ENCODE results near the gene SPATS2. TPM values are rescaled to one million over a fixed set of nuclear protein-coding genes. Genes with fewer than 3 reads are reported as not detected.

The SPATS2 gene
- polyA plus RNA-seq, 1 of the 3 experiments (the other 2 are of a cell fraction): 72.9 TPM

- peak overlapping the region; percentile 92; the same call in 1 of the 2 replicates for H3K9ac ChIP-seq
- H3K4me1 ChIP-seq (ENCODE audit: control insufficient read depth in 1 of 2, insufficient read depth in 2 of 2, low read depth in 1 of 2, low read length in 1 of 2): peaks cover 7 to 14% of the 10 kb centered on the region in 2 experiments; a peak in 3 of 4 replicates
- POLR2A ChIA-PET: interaction anchor here (1.0 to 1.4 kb wide), 2 partner anchors 8 to 53 kb away, joined by 4 to 8 read pairs; no protein-coding TSS in a partner anchor
- no peaks in the 10 kb centered on the region for H3K27me3 ChIP-seq (ENCODE audit: insufficient read depth)
- no peak for DNase-seq
- H2AFZ ChIP-seq (ENCODE audit: low read depth): no peak overlapping the region
- peaks cover 59% of the 10 kb centered on the region for H3K79me2 ChIP-seq (ENCODE audit: insufficient read depth)
- no peaks in the 10 kb centered on the region for H3F3A ChIP-seq (replicated peaks; ENCODE audit: insufficient read depth)
- H3K36me3 ChIP-seq (replicated peaks in 1 of 2; ENCODE audit: control insufficient read depth in 1 of 2, insufficient read depth in 2 of 2, low read length in 1 of 2): peaks cover 11 to 39% of the 10 kb centered on the region in 2 experiments
- no peak overlapping the region; a peak in 1 of 4 replicates for H3K4me3 ChIP-seq (ENCODE audit: low read depth in 2 of 2, low read length in 1 of 2)
- no peaks in the 10 kb centered on the region for H4K20me1 ChIP-seq (ENCODE audit: insufficient read depth)
- H3K9me3 ChIP-seq: no peaks in the 10 kb centered on the region
- TF ChIP-seq JUND (IDR thresholded peaks at IDR 0.05) (no peak), GATA2 (CRISPR knock-in tag; IDR thresholded peaks at IDR 0.05) (no peak), EP300 (IDR thresholded peaks at IDR 0.05; ENCODE audit: borderline replicate concordance in 1 of 2, low read depth in 1 of 2, low read length in 1 of 2) (no peak), POLR2AphosphoS5 (IDR thresholded peaks at IDR 0.05; ENCODE audit: low read depth, low read length) (no peak), ZBTB33 (IDR thresholded peaks at IDR 0.05; ENCODE audit: borderline replicate concordance, low read depth) (no peak), RAD21 (IDR thresholded peaks at IDR 0.05; ENCODE audit: low read length) (no peak), NFIC (IDR thresholded peaks at IDR 0.05; ENCODE audit: borderline replicate concordance) (no peak), PBX3 (IDR thresholded peaks at IDR 0.05) (no peak), CTCF (IDR thresholded peaks at IDR 0.05) (no peak), GABPA (IDR thresholded peaks at IDR 0.05; ENCODE audit: low read depth) (no peak), TEAD4 (IDR thresholded peaks at IDR 0.05; ENCODE audit: borderline replicate concordance, insufficient read depth) (no peak), RFX5 (IDR thresholded peaks at IDR 0.05; ENCODE audit: low read length) (no peak), FOSL2 (IDR thresholded peaks at IDR 0.05; ENCODE audit: borderline replicate concordance, low read depth) (no peak), FOXJ3 (CRISPR knock-in tag; IDR thresholded peaks at IDR 0.05) (no peak), SIN3A (IDR thresholded peaks at IDR 0.05; ENCODE audit: borderline replicate concordance, low read depth, low read length) (no peak), CHD2 (IDR thresholded peaks at IDR 0.05; ENCODE audit: low read length, partially characterized antibody) (no peak)
- CTCF ChIA-PET: interaction anchor here (0.9 to 2.0 kb wide), 6 partner anchors 13 to 229 kb away, joined by 3 to 15 read pairs (median 4); partner anchors contain the start of gene PRPF40B
- peak overlapping the region; percentile 93 for H3K4me2 ChIP-seq
- H3K9me2 ChIP-seq: no peaks in the 10 kb centered on the region
- H3K27ac ChIP-seq (ENCODE audit: low read depth in 2 of 2, low read length in 1 of 2): no peak overlapping the region
- WGBS (ENCODE audit: low lambda C conversion rate): no CpG with 5 or more reads among the region's 13 CpGs
Measured at GRCh38 chr12:49566361-49566760, 199.1 kb downstream of the SPATS2 start.
